PFSK-1 (cell line): Measurements from ENCODE around the gene IST1.

Experiments
- POLR2AphosphoS5 ChIP-seq: IDR thresholded peaks from 2 replicates; pipeline ENCODE4 v1.6.1; 2012; ENCODE audit warnings: low read depth, mild to moderate bottlenecking, control low read depth, low read length, moderate library complexity
- REST ChIP-seq, 2 experiments: IDR thresholded peaks; 2 replicates each; pipeline versions ENCODE4 v1.6.1 to v1.8.0; 2011 to 2012; ENCODE audit warnings: low read depth in 2 of 2, low read length in 2 of 2, control low read depth in 1 of 2, inconsistent platforms in 1 of 2, mild to moderate bottlenecking in 1 of 2, moderate library complexity in 1 of 2; ENCODE audit not compliant: insufficient read depth in 1 of 2
- SIN3A ChIP-seq: IDR thresholded peaks from 2 replicates; pipeline ENCODE4 v1.6.1; 2012; ENCODE audit warnings: mild to moderate bottlenecking, low read length, moderate library complexity, borderline replicate concordance; ENCODE audit not compliant: insufficient read depth

- TF ChIP-seq SIN3A: no peak
- no peak for TF ChIP-seq POLR2AphosphoS5
- no peak for TF ChIP-seq REST (IDR thresholded peaks at IDR 0.05; ENCODE audit: insufficient read depth in 1 of 2, low read depth in 2 of 2, low read length in 2 of 2)
Measured at GRCh38 chr16:71919035-71919434, 23.7 kb downstream of the IST1 start.
